ENCODE results near the gene ACTG2. TPM values are rescaled to one million over a fixed set of nuclear protein-coding genes. Genes with fewer than 3 reads are reported as not detected.

ACTG2 gene
- total RNA-seq, 1 donor from 2014 or later: 0.32 TPM

DNA sequence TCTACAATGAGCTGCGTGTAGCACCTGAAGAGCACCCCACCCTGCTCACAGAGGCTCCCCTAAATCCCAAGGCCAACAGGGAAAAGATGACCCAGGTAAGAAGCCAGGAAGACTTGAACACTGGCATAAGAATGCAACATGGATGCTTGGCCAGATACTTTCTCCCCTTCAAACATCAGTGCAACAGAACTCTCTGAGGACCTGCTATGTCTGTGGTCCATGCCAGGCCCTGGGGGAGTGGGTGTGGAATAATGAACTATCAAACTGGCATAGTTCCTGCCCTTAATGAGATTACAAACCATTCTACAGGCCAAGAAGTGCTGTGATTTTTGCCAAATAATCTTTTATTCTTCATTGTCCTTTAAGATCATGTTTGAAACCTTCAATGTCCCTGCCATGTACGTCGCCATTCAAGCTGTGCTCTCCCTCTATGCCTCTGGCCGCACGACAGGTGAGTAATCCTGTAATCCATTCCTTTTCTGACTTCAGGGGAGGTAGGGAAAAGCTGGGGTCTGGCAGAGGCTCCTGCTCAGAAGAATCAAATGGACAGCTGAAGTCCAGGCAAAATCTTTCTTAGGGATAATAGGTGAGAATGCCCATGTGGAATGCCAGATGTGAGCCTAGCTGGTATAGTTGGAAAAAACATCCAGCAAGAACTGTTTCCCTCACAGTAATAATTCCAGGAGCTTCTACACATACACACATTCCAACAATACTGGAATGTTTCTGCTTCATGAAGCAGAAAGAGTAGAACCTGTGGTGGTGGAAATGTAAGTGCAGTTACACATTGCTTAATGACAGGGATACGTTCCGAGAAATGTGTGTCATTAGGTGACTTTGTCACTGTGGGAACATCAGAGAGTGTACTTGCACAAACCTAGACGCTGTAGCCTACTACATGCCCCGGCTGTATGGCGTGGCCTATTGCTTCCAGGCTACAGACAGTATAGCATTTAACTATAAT lies 16.2 kb downstream of the ACTG2 start:
- intact Hi-C loops (cut with micrococcal nuclease): no loop called here
- DNase-seq (no peak), ATAC-seq (no peak)

DNA sequence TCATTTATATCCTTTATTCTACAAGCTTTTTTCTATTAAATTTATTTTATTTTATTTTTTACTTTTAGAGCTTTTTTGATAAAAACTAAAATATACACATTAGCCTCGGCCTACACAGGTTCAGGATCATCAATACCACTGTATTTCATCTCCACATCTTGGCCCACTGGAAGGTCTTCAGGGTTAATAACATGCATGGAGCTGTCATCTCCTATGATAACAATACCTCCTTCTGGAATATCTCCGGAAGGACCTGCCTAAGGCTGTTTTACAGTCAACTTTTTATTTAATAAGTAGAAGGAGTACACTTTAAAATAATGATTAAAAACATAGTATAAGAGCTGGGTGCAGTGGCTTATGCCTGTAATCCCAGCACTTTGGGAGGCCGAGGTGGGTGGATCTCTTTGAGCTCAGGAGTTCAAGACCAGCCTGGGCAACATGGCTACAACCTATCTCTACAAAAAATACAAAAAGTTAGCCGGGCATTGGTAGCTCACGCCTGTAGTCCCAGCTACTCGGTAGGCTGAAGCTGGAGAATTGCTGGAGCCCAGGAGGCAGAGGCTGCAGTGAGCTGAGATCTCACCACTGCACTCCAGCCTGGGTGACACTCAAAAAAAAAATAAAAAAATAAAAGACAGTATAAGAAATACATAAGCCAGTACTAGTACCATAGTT lies 18.2 kb downstream of the ACTG2 start:
- intact Hi-C loops (cut with micrococcal nuclease): no loop called here

GRCh38 chr2:73911548-73912208 lies 18.9 kb downstream of the ACTG2 start:
- DNase-seq (no peak), ATAC-seq (no peak)
- intact Hi-C loops (cut with micrococcal nuclease): no loop called here

More for the DNA sequence above, 18.2 kb downstream of the ACTG2 start:
- no peak for DNase-seq
- ATAC-seq: no peak

GRCh38 chr2:73913414-73914054 lies 20.7 kb downstream of the ACTG2 start:
- DNase-seq (no peak), ATAC-seq (no peak)
- intact Hi-C loops (cut with micrococcal nuclease): no loop called here

GRCh38 chr2:73914667-73915066 lies 21.9 kb downstream of the ACTG2 start:
- ATAC-seq: no peak

GRCh38 chr2:73915437-73915993 lies 22.7 kb downstream of the ACTG2 start:
- ATAC-seq (no peak), DNase-seq (no peak)
- intact Hi-C loops (cut with micrococcal nuclease): no loop called here

More at GRCh38 chr2:73914667-73915066, 21.9 kb downstream of the ACTG2 start:
- intact Hi-C loops (cut with micrococcal nuclease): no loop called here
- no peak for DNase-seq

- intact Hi-C loops (cut with micrococcal nuclease): no loop called here
- ATAC-seq (no peak), DNase-seq (no peak)
These were observed 23.9 kb downstream of the ACTG2 start for GRCh38 chr2:73916666-73917065.

- intact Hi-C loops (cut with micrococcal nuclease): no loop called here
- no peak for ATAC-seq
- no peak for DNase-seq
These were observed 24.5 kb downstream of the ACTG2 start for GRCh38 chr2:73917296-73917695.

- DNase-seq (no peak), ATAC-seq (no peak)
- intact Hi-C loops (cut with micrococcal nuclease): no loop called here
These were observed 24.9 kb downstream of the ACTG2 start for GRCh38 chr2:73917696-73918207.

- no peak for ATAC-seq
- no peak for DNase-seq
- intact Hi-C loops (cut with micrococcal nuclease): no loop called here
These were observed 26.0 kb downstream of the ACTG2 start for GRCh38 chr2:73918856-73919255.

- no peak for DNase-seq
- no peak for ATAC-seq
- intact Hi-C loops (cut with micrococcal nuclease): no loop called here
These were observed 26.9 kb downstream of the ACTG2 start for GRCh38 chr2:73919596-73920228.

GRCh38 chr2:73920577-73921545 lies 28.1 kb downstream of the ACTG2 start:
- intact Hi-C loops (cut with micrococcal nuclease): no loop called here
- peak; percentile 53 for DNase-seq
- peak; percentile 53 for ATAC-seq

- DNase-seq: no peak
- no peak for ATAC-seq
- intact Hi-C loops (cut with micrococcal nuclease): no loop called here
These were observed 28.8 kb downstream of the ACTG2 start for GRCh38 chr2:73921581-73921980.

DNA sequence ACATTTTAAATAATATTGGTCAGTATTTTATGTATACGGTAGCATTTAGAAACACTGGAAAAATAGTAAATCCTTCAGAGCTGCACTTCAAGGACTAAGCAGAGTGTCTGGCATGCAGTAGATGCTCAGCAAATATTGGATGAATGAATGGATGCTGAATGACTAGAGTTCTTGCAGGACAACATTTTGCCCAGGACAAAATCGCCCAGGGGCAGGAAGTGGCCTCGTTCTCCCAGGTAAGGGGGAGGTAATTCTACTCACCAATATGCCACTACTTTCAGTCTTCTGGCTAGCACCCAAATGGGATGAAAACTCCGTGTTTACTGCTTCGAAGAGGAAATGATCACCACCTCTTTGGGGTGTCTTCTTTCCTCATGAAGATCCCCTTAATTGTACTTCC lies 29.9 kb downstream of the ACTG2 start:
- DNase-seq (no peak), ATAC-seq (no peak)
- intact Hi-C loops (cut with micrococcal nuclease): no loop called here

- DNase-seq (no peak), ATAC-seq (no peak)
- intact Hi-C loops (cut with micrococcal nuclease): no loop called here
These were observed 32.4 kb downstream of the ACTG2 start for GRCh38 chr2:73925033-73925704.

GRCh38 chr2:73925853-73926492 lies 33.2 kb downstream of the ACTG2 start:
- DNase-seq (no peak), ATAC-seq (no peak)
- intact Hi-C loops (cut with micrococcal nuclease): no loop called here
